Measurements from ENCODE around the gene MAPK9. TPM values are rescaled to one million over a fixed set of nuclear protein-coding genes. Genes with fewer than 3 reads are reported as not detected.
"Not testable (repeated sequence)": the region's sequence is repeated elsewhere in the genome, so short reads cannot be mapped to it uniquely, and the experiment has no call there.

Gene MAPK9
- total RNA-seq, 4 donors from 2014 or later = 14.5 to 27.3 (median 20.5) TPM

- peaks cover 0 to 59% (median 3%) of the 10 kb centered on the region in 4 donors for H3K27me3 ChIP-seq
Measured at GRCh38 chr5:180210961-180211760, 80.7 kb downstream of the MAPK9 start.

GRCh38 chr5:180210077-180210476, 81.8 kb downstream of the MAPK9 start:
- H3K36me3 ChIP-seq; H3K9me3 ChIP-seq; H3K4me3 ChIP-seq; H3K27ac ChIP-seq; intact Hi-C loops (cut with DNase I); DNase-seq: not testable (repeated sequence)
- Histone ChIP-seq H3K27me3 (peaks cover 0 to 59% (median 3%) of the 10 kb centered on the region in 4 donors), H3K4me1 (peaks cover 5 to 22% (median 11%) of the 10 kb centered on the region in 3 donors)
- WGBS, 2 donors = 87 to 88% methylated on average over 12 of the region's 12 CpGs

More at GRCh38 chr5:180210961-180211760, 80.7 kb downstream of the MAPK9 start:
- Histone ChIP-seq H3K27ac (no peak overlapping the region), H3K4me1 (peaks cover 5 to 22% (median 11%) of the 10 kb centered on the region in 3 donors), H3K36me3 (no peaks in the 10 kb centered on the region), H3K9me3 (peaks cover 0 to 5% (median 0%) of the 10 kb centered on the region in 3 donors), H3K4me3 (no peak overlapping the region)
- no peak for DNase-seq
- 89 to 100% methylated on average over 1 to 8 of the region's 16 CpGs for WGBS, 2 donors
- intact Hi-C loops (cut with DNase I) = no loop called here
- TF ChIP-seq POLR2A (IDR thresholded peaks at IDR 0.05) (no peak), CTCF (IDR thresholded peaks at IDR 0.05) (no peak)

- H3K27ac ChIP-seq = no peak within 1 kb of the TSS
- H3K27me3 ChIP-seq = peaks cover 0 to 63% (median 3%) of the 10 kb centered on the region in 4 donors
- 40% methylated on average over 2 of the region's 55 CpGs; no CpG with 5 or more reads in 1 of the 2 donors for WGBS, 2 donors
- DNase-seq = no peak
- intact Hi-C loops (cut with DNase I) = no loop called here
- peak in 3 of 6 experiments; percentile 51 to 70 (median 51) for TF ChIP-seq CTCF (IDR thresholded peaks at IDR 0.05)
- TF ChIP-seq POLR2A (IDR thresholded peaks at IDR 0.05) = no peak
- peaks cover 5 to 22% (median 11%) of the 10 kb centered on the region in 3 donors for H3K4me1 ChIP-seq
- H3K9me3 ChIP-seq = no peaks in the 10 kb centered on the region
- H3K4me3 ChIP-seq = peak within 1 kb of the TSS in 3 of 4 donors; percentile 28 to 61 (median 45)
- H3K36me3 ChIP-seq = no peaks in the 10 kb centered on the region
Measured at GRCh38 chr5:180209137-180209581, 82.7 kb downstream of the MAPK9 start, which contains the start of gene RASGEF1C. TSS of gene RASGEF1C (minus strand) at chr5:180209211. CDS start at chr5:180138052, 71,159 bp downstream.

GRCh38 chr5:180208435-180209081, 83.3 kb downstream of the MAPK9 start:
- intact Hi-C loops (cut with DNase I) = no loop called here
- no peak for DNase-seq
- H3K4me3 ChIP-seq = peak overlapping the region in 3 of 4 donors; percentile 28 to 61 (median 45)

More at GRCh38 chr5:180208435-180209081, 83.3 kb downstream of the MAPK9 start:
- no peaks in the 10 kb centered on the region for H3K9me3 ChIP-seq
- H3K36me3 ChIP-seq = no peaks in the 10 kb centered on the region
- H3K27ac ChIP-seq = no peak overlapping the region
- TF ChIP-seq CTCF (IDR thresholded peaks at IDR 0.05) = peak in 1 of 6 experiments; percentile 25
- TF ChIP-seq POLR2A (IDR thresholded peaks at IDR 0.05) = no peak
- WGBS, 2 donors = 19% methylated on average over 7 of the region's 65 CpGs; no CpG with 5 or more reads in 1 of the 2 donors
- peaks cover 0 to 65% (median 3%) of the 10 kb centered on the region in 4 donors for H3K27me3 ChIP-seq
- H3K4me1 ChIP-seq = peaks cover 5 to 22% (median 11%) of the 10 kb centered on the region in 3 donors
